Ishikawa (cell line): ENCODE results near the gene PLXNA2.

Experiments
- CEBPB ChIP-seq: IDR thresholded peaks from 2 replicates; pipeline ENCODE4 v1.6.1; 2012
- CREB1 ChIP-seq: IDR thresholded peaks from 2 replicates; pipeline ENCODE4 v1.6.1; 2012; ENCODE audit warnings: low read depth
- EGR1 ChIP-seq: IDR thresholded peaks from 2 replicates; pipeline ENCODE4 v1.6.1; 2012
- EP300 ChIP-seq: IDR thresholded peaks from 2 replicates; pipeline ENCODE4 v1.6.1; 2012; ENCODE audit warnings: borderline replicate concordance
- FOXM1 ChIP-seq: IDR thresholded peaks from 2 replicates; pipeline ENCODE4 v1.6.1; 2012; ENCODE audit warnings: low read depth, borderline replicate concordance
- MAX ChIP-seq: IDR thresholded peaks from 2 replicates; pipeline ENCODE4 v1.6.1; 2012
- NFIC ChIP-seq: IDR thresholded peaks from 2 replicates; pipeline ENCODE4 v1.6.1; 2012
- RAD21 ChIP-seq: IDR thresholded peaks from 2 replicates; pipeline ENCODE4 v1.6.1; 2012; ENCODE audit warnings: low read depth
- REST ChIP-seq: IDR thresholded peaks from 2 replicates; pipeline ENCODE4 v1.6.1; 2012; ENCODE audit warnings: low read depth, mild to moderate bottlenecking
- TAF1 ChIP-seq: IDR thresholded peaks from 2 replicates; pipeline ENCODE4 v1.6.1; 2012; ENCODE audit warnings: low read depth, mild to moderate bottlenecking
- TCF12 ChIP-seq: IDR thresholded peaks from 2 replicates; pipeline ENCODE4 v1.6.1; 2012; ENCODE audit warnings: low read depth
- TEAD4 ChIP-seq: IDR thresholded peaks from 2 replicates; pipeline ENCODE4 v1.6.1; 2012
- USF1 ChIP-seq: IDR thresholded peaks from 2 replicates; pipeline ENCODE4 v1.6.1; 2012
- YY1 ChIP-seq: IDR thresholded peaks from 2 replicates; pipeline ENCODE4 v1.6.1; 2012; ENCODE audit warnings: low read depth
- ZBTB7A ChIP-seq: IDR thresholded peaks from 2 replicates; pipeline ENCODE4 v1.6.1; 2012; ENCODE audit warnings: low read depth

PLXNA2 gene

GRCh38 chr1:208006258-208006920 lies 237.8 kb downstream of the PLXNA2 start:
- TF ChIP-seq TEAD4 (no peak), ZBTB7A (no peak), FOXM1 (no peak), MAX (no peak), NFIC (no peak), YY1 (no peak), EGR1 (no peak)

- TF ChIP-seq EGR1 (no peak), MAX (no peak), FOXM1 (no peak), REST (no peak), USF1 (no peak), ZBTB7A (no peak), CEBPB (no peak), YY1 (no peak), TAF1 (no peak), NFIC (no peak), TCF12 (no peak), RAD21 (no peak)
Measured at GRCh38 chr1:208004851-208005250, 239.3 kb downstream of the PLXNA2 start.

- no peak for TF ChIP-seq TEAD4
- no peak for TF ChIP-seq YY1
- no peak for TF ChIP-seq MAX
- TF ChIP-seq FOXM1, result no peak
- no peak for TF ChIP-seq USF1
- TF ChIP-seq ZBTB7A, result no peak
- no peak for TF ChIP-seq NFIC
- TF ChIP-seq EP300, result no peak
- no peak for TF ChIP-seq RAD21
- TF ChIP-seq TCF12, result no peak
- TF ChIP-seq TAF1, result no peak
- TF ChIP-seq EGR1, result no peak
- no peak for TF ChIP-seq CREB1
- no peak for TF ChIP-seq CEBPB
- TF ChIP-seq REST, result no peak
Measured at GRCh38 chr1:208003241-208003640, 240.9 kb downstream of the PLXNA2 start.

- TF ChIP-seq NFIC (no peak), TEAD4 (no peak), ZBTB7A (no peak), CEBPB (no peak), EP300 (no peak), FOXM1 (no peak), USF1 (no peak), REST (no peak), MAX (no peak), EGR1 (no peak), TCF12 (no peak), RAD21 (no peak)
Measured at GRCh38 chr1:208002672-208003071, 241.5 kb downstream of the PLXNA2 start.
